SK-N-SH treated with all-trans-retinoic acid at 6 μM for 48 hours (cell line): ENCODE measurements around the gene EVI5.
"Not testable (repeated sequence)": the region's sequence is repeated elsewhere in the genome, so short reads cannot be mapped to it uniquely, and the experiment has no call there.

ENCODE experiments used
- ISL1 ChIP-seq: fragments of 250-450 bp; sonication (Bioruptor Pico); IDR thresholded peaks from 2 replicates; pipeline ENCODE4 v2.1.2; 2022; ENCODE audit warnings: mild to moderate bottlenecking, moderate library complexity
- ZNF70 ChIP-seq: fragments of 450-650 bp; formaldehyde crosslinking; IDR thresholded peaks from 2 replicates; pipeline ENCODE4 v1.5.0; 2020; ENCODE audit warnings: mild to moderate bottlenecking, moderate library complexity

DNA sequence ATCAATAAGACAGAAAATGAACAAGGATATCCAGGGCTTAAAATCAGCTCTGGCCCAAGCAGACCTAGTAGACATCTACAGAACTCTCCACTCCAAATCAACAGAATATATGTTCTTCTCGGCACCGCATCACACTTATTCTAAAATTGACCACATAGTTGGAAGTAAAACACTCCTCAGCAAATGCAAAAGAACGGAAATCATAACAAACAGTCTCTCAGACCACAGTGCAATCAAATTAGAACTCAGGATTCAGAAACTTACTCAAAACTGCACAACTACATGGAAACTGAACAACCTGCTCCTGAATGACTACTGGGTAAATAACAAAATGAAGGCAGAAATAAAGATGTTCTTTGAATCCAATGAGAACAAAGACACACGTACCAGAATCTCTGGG lies 252.5 kb downstream of the EVI5 start:
- TF ChIP-seq ZNF70, ISL1 (CRISPR knock-in tag): not testable (repeated sequence)
